OCI-LY3 (cell line): ENCODE data around the gene PPP1R2.

Source experiments
- EZH2phosphoT487 ChIP-seq: fragments of 200-600 bp; shearing (Covaris generic); IDR thresholded peaks from 2 replicates; pipeline ENCODE4 v1.6.1; 2018; ENCODE audit warnings: antibody characterized with exemption, mixed run types, low read depth
- TF ChIP-seq, protein P1 (sequence below): fragments of 200-600, 300-600 bp; sonication (generic); IDR thresholded peaks from 2 replicates; pipeline ENCODE4 v1.5.1; 2014; ENCODE audit warnings: antibody characterized with exemption, low read length, low read depth

DNA sequence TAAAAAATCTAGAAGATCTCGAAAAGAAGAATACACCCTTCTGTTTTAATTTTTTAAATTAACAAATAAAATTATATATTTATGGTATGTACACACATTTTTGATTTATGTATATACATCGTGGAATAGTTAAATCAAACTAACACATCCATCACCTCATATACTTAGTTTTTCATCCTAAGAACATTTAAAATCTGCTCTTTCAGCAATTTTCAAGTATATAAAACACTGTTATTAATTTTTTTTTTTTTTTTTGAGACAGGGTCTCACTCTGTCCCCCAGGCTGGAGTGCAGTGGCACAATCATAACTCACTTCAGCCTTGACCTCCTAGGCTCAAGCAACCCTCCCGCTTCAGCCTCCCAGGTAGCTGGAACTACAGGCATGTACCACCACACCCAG, 67.5 kb downstream of the PPP1R2 start:
- TF ChIP-seq, protein P1, sequence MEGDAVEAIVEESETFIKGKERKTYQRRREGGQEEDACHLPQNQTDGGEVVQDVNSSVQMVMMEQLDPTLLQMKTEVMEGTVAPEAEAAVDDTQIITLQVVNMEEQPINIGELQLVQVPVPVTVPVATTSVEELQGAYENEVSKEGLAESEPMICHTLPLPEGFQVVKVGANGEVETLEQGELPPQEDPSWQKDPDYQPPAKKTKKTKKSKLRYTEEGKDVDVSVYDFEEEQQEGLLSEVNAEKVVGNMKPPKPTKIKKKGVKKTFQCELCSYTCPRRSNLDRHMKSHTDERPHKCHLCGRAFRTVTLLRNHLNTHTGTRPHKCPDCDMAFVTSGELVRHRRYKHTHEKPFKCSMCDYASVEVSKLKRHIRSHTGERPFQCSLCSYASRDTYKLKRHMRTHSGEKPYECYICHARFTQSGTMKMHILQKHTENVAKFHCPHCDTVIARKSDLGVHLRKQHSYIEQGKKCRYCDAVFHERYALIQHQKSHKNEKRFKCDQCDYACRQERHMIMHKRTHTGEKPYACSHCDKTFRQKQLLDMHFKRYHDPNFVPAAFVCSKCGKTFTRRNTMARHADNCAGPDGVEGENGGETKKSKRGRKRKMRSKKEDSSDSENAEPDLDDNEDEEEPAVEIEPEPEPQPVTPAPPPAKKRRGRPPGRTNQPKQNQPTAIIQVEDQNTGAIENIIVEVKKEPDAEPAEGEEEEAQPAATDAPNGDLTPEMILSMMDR = no peak
- no peak for TF ChIP-seq EZH2phosphoT487
